OCI-LY7 (cell line): ENCODE data around the gene CIAPIN1. TPM values are rescaled to one million over a fixed set of nuclear protein-coding genes. Genes with fewer than 3 reads are reported as not detected.

Experiments used
- BruUV-seq: library from RNA; stranded (reverse); fragments of 400-500 nt; replicated peaks from 2 replicates; lab custom pipeline; 2021; lab: Mats Ljungman, UMichigan
- CTCF ChIA-PET: fragments of 300-600 bp; sonication (Branson Sonifier 250); formaldehyde crosslinking; loops from one replicate; lab custom pipeline; 2022; ENCODE audit warnings: antibody characterized with exemption; ENCODE audit not compliant: unreplicated experiment; lab: Charles Lee
- POLR2A ChIA-PET: fragments of 300-600 bp; sonication (Branson Sonifier 250); formaldehyde crosslinking; loops from one replicate; lab custom pipeline; 2022; ENCODE audit warnings: antibody characterized with exemption; lab: Charles Lee
- DNase-seq: peaks from one replicate; pipeline ENCODE4 v3.0.0-alpha.2; 2015; ENCODE audit warnings: low spot score
- H2AFZ ChIP-seq: fragments of 200-600 bp; sonication (generic), shearing (Covaris generic); 2 replicates; pipeline ENCODE4 v1.6.1; 2014; ENCODE audit warnings: mild to moderate bottlenecking, antibody characterized with exemption, low read length, moderate library complexity
- H3K27ac ChIP-seq: fragments of 200-600 bp; sonication (generic); 2 replicates; pipeline ENCODE4 v1.5.1; 2014; ENCODE audit warnings: mixed run types, low read depth, mild to moderate bottlenecking, moderate library complexity, low read length, inconsistent platforms; ENCODE audit not compliant: poor library complexity, severe bottlenecking
- H3K36me3 ChIP-seq: fragments of 200-600 bp; sonication (generic); 2 replicates; pipeline ENCODE4 v1.6.1; 2014; ENCODE audit warnings: mild to moderate bottlenecking, antibody characterized with exemption, low read length, moderate library complexity, mixed read lengths; ENCODE audit not compliant: insufficient read depth
- H3K4me1 ChIP-seq: fragments of 200-600 bp; sonication (generic); 2 replicates; pipeline ENCODE4 v1.5.1; 2014; ENCODE audit warnings: mild to moderate bottlenecking, low read length; ENCODE audit not compliant: insufficient read depth, poor library complexity, severe bottlenecking
- H3K4me2 ChIP-seq: fragments of 200-600 bp; sonication (generic); 2 replicates; pipeline ENCODE4 v1.6.1; 2014; ENCODE audit warnings: mild to moderate bottlenecking, low read length
- H3K4me3 ChIP-seq: fragments of 200-600 bp; sonication (generic); 2 replicates; pipeline ENCODE4 v1.5.1; 2014; ENCODE audit warnings: mild to moderate bottlenecking, low read depth, low read length; ENCODE audit not compliant: poor library complexity, severe bottlenecking
- H3K79me2 ChIP-seq: fragments of 200-600 bp; sonication (generic); 2 replicates; pipeline ENCODE4 v1.6.1; 2016; ENCODE audit warnings: low read depth, mild to moderate bottlenecking, low read length, moderate library complexity, mixed read lengths; ENCODE audit not compliant: insufficient read depth
- H3K9me2 ChIP-seq: fragments of 200-600 bp; sonication (generic); 2 replicates; pipeline ENCODE4 v1.6.1; 2016; ENCODE audit warnings: mild to moderate bottlenecking, low read length, mixed read lengths; ENCODE audit not compliant: insufficient read depth
- H3K9me3 ChIP-seq: fragments of 200-600 bp; sonication (generic); 2 replicates; pipeline ENCODE4 v1.6.1; 2014; ENCODE audit warnings: mild to moderate bottlenecking, mixed run types, low read length, mixed read lengths
- H4K20me1 ChIP-seq: fragments of 200-600 bp; sonication (generic); 2 replicates; pipeline ENCODE4 v1.6.1; 2014; ENCODE audit warnings: mild to moderate bottlenecking, antibody characterized with exemption, low read length, moderate library complexity, mixed read lengths; ENCODE audit not compliant: insufficient read depth
- CTCF ChIP-seq: fragments of 200-600 bp; sonication (generic); conservative IDR thresholded peaks from 2 replicates; pipeline ENCODE4 v1.5.1; 2014; ENCODE audit warnings: mild to moderate bottlenecking, antibody characterized with exemption, low read length, moderate library complexity, mixed read lengths
- EZH2phosphoT487 ChIP-seq: fragments of 200-600 bp; sonication (generic); IDR thresholded peaks from 2 replicates; pipeline ENCODE4 v1.6.1; 2018; ENCODE audit warnings: low read depth, borderline replicate concordance, mild to moderate bottlenecking, mixed run types, antibody characterized with exemption, low read length, moderate library complexity, mixed read lengths
- intact Hi-C: fragments of 100-400 bp; cut with micrococcal nuclease; formaldehyde crosslinking; loops from one replicate; pipeline ENCODE4 v1.10.0; 2022; ENCODE audit not compliant: unreplicated experiment
- total RNA-seq, 2 experiments: library from RNA; depleted of rRNA in 1 of 2; stranded (reverse); fragments of >200 nt in 1 of 2; shearing (Covaris generic) in 1 of 2; gene quantifications; 2 replicates each; pipeline ENCODE4 v1.2.3, GENCODE V29; 2014 to 2022

The CIAPIN1 gene
- total RNA-seq, 2 experiments from 2014 or later = 47.7 to 58.9 TPM

GRCh38 chr16:57462209-57462977, 15.2 kb upstream of the CIAPIN1 start, which contains the start of gene POLR2C:
POLR2C (plus strand) TSS chr16:57462679; CDS start chr16:57462725, 46 bp downstream.
- no peaks in the 10 kb centered on the region for H4K20me1 ChIP-seq
- H3K9me3 ChIP-seq = no peaks in the 10 kb centered on the region
- peak within 1 kb of the TSS; percentile 97 for H3K4me3 ChIP-seq
- peak within 1 kb of the TSS; percentile 51; the same call in 1 of the 2 replicates for H2AFZ ChIP-seq
- intact Hi-C loops = loop anchor here (5.0 kb wide), 1 partner anchor 75 kb away; the partner anchor contains the start of gene CCDC102A
- peaks cover 14% of the 10 kb centered on the region for H3K79me2 ChIP-seq
- peak within 1 kb of the TSS; percentile 97 for H3K4me2 ChIP-seq
- H3K4me1 ChIP-seq = peaks cover 9% of the 10 kb centered on the region
- H3K36me3 ChIP-seq = peaks cover 54% of the 10 kb centered on the region
- no TSS peak for BruUV-seq
- CTCF ChIA-PET = interaction anchor here (1.0 to 1.1 kb wide), 3 partner anchors 11 to 49 kb away, joined by 3 to 5 read pairs (median 4); partner anchors contain the start of genes CIAPIN1 and COQ9
- H3K27ac ChIP-seq = no peak within 1 kb of the TSS
- TF ChIP-seq EZH2phosphoT487 (no peak), CTCF (peak; percentile 90)
- no peaks in the 10 kb centered on the region for H3K9me2 ChIP-seq
- POLR2A ChIA-PET = interaction anchor here (0.6 to 1.4 kb wide), 11 partner anchors 9 to 692 kb away, joined by 3 to 9 read pairs (median 3); partner anchors contain the start of genes CIAPIN1 and COQ9
- DNase-seq = peak; percentile 94

- Histone ChIP-seq H3K27ac (no peak overlapping the region), H2AFZ (no peak overlapping the region), H3K9me3 (no peaks in the 10 kb centered on the region), H3K79me2 (peaks cover 13% of the 10 kb centered on the region; the same call in 1 of the 2 replicates), H3K4me1 (peaks cover 10% of the 10 kb centered on the region), H4K20me1 (no peaks in the 10 kb centered on the region), H3K9me2 (no peaks in the 10 kb centered on the region), H3K4me3 (no peak overlapping the region), H3K4me2 (no peak overlapping the region), H3K36me3 (peaks cover 51% of the 10 kb centered on the region)
- intact Hi-C loops = no loop called here
- no peak for TF ChIP-seq CTCF
- no peak for TF ChIP-seq EZH2phosphoT487
- no TSS peak for BruUV-seq
- DNase-seq = no peak
- CTCF ChIA-PET = no interaction called here
- POLR2A ChIA-PET = interaction anchor here (1.1 kb wide), 1 partner anchor 11 kb away, joined by 3 read pairs; the partner anchor contains the start of gene POLR2C
Observed at GRCh38 chr16:57452021-57452420, 4.8 kb upstream of the CIAPIN1 start.
